Cardiac fibroblast (primary cell): ENCODE measurements around the gene ORM2.

Experiments
- DNase-seq, 2 donors: peaks; one replicate each; pipeline versions ENCODE4 v3.0.0 to v3.0.0-alpha.2; 2010; ENCODE audit warnings: low read depth in 2 of 2
- H3K4me3 ChIP-seq, 2 donors: replicated peaks in 1 of 2; 1 replicate in 1 of 2; 2 replicates in 1 of 2; pipeline ENCODE4 v1.5.1; 2011; ENCODE audit warnings: low read depth in 2 of 2, low read length in 2 of 2, mild to moderate bottlenecking in 2 of 2, moderate library complexity in 1 of 2
- CTCF ChIP-seq: IDR thresholded peaks from one replicate; pipeline ENCODE4 v1.5.1; 2011; ENCODE audit warnings: low read depth, mild to moderate bottlenecking, low read length, inconsistent platforms

The ORM2 gene

DNA sequence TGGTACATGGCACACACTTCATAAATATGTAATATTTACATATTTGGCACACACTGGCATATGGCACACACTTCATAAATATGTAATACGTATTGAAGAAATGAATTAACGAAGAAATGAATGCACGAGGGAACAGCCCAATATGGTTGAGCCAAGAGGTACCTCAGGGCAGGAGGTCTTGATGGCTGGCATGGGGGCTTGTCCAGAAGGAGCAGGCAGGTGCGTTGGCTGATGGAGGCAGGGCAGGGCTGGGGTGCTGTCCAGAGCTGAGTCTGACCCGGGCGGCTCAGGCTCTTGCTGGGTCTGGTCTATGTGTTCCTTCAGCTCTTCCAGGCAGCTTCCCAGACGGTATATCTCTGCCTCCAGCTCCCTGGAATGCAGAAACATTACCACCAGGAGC is 31.9 kb downstream of the ORM2 start:
- TF ChIP-seq CTCF, result no peak
- no peak overlapping the region for H3K4me3 ChIP-seq
- no peak for DNase-seq

GRCh38 chr9:114362394-114362793 is 32.7 kb downstream of the ORM2 start:
- no peak for DNase-seq
- no peak for TF ChIP-seq CTCF
- no peak overlapping the region for H3K4me3 ChIP-seq

DNA sequence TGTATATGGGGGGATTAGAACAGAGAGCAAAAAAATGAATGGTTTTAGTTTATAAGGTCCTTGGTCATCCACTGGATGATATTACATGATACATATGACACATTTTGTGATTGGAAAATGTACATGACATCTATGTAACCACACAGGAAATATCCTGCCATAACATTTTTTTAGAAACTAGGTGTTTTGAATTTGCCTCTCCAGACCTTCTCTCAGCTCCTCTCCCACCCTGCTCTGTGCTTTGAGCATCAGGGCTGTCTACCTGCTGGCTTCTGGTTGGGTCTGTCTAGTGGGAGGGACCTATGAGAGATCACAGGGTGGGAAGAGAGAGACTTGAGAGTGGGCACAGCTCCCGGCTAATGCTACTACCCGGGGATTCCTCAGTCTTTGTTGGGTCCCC is 33.8 kb downstream of the ORM2 start:
- H3K4me3 ChIP-seq, result no peak overlapping the region
- no peak for TF ChIP-seq CTCF
- DNase-seq, result no peak

DNA sequence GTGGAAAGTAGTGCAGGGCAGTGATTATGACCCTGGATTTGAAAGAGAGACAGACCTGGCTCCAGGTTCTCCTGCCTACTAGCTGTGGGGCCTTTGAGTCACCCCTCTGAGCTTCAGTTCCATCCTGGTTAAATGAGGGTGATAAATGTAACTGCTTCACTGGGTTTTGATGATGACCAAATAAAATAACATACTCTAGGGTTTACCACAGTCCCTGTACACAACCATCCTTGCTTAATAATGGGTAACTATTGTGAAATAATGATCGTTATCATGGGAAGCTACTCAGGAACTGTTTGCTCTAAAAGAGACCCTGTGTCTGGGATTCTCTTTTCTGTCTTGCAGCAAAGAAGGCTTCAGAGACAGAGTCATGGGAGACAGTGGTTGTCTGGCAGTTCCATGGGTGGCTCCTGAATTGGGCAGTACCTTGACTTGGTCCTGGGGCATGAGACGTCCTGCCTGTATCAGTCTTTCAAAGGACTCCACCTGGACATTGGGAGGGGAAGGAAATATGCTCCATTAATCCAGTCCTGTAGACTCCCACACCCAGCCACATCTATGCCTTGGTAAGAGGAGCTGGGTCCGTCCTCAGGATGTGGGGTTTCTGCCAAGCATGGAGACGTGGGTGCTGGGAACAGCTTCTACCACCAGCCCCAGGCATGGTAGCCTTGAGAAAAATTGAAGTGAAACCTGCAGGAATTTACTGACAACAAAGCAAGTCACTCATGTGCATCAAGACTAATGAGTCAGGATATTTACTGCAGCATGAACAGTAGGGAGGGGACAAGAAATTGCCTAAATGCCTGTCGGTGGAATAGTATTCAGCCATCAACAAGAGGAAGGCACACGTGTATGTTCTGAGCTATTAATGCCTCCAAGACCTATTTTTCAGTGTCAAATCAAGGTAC is 34.7 kb downstream of the ORM2 start:
- DNase-seq, result peak; percentile 76 to 87
- TF ChIP-seq CTCF, result no peak
- H3K4me3 ChIP-seq, result no peak overlapping the region

GRCh38 chr9:114365194-114365593 is 35.5 kb downstream of the ORM2 start:
- TF ChIP-seq CTCF, result no peak
- DNase-seq, result no peak
- H3K4me3 ChIP-seq, result no peak overlapping the region

DNA sequence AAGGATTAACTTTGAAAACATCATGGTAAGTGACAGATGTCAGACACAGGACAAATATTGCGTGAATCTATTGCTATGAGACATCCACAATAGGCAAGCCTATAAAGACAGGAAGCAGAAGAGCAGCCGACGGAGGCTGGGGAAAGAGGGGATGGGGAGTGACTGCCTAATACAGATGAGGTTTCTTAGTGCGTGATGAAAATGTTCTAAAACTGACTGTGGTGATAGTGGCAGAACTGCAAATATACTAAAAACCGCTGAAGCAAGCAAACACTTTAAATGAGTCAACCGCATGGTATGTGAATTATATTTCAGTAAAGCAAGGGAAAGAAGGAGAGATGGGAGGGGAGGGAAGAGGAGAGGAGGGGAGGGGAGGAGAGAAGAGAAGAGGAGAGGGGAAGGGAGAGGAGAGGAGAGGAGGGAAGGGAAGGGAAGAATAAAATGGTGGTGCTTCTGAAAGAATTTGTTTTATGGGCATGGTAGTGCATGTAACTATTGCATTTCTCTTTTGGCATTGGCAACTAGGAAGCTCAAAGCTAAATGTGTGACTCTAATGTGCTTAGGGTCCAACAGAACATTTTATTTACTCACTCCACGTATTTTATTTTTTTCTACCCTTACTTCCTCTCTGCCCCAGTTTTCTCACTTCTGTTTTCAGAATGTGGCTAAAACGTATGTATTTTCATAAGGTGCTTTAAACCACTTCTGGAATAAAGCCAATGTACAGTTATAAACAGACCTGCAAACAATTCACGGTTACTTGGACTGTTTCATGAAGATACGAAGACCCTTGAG is 36.9 kb downstream of the ORM2 start:
- TF ChIP-seq CTCF, result no peak
- H3K4me3 ChIP-seq, result no peak overlapping the region
- peak; percentile 82 to 88 for DNase-seq
